Stimulated activated CD8-positive, alpha-beta memory T cell treated with anti-CD3 and anti-CD28 coated beads, Interleukin-4, amount 100 ng/mL, for 48 hours (primary cell): ENCODE measurements around the gene ANP32B.
"Not testable (repeated sequence)": the region's sequence is repeated elsewhere in the genome, so short reads cannot be mapped to it uniquely, and the experiment has no call there.

Experiments
- DNase-seq: peaks from one replicate; pipeline ENCODE4 v3.0.0-alpha.2; 2020

The ANP32B gene

DNA sequence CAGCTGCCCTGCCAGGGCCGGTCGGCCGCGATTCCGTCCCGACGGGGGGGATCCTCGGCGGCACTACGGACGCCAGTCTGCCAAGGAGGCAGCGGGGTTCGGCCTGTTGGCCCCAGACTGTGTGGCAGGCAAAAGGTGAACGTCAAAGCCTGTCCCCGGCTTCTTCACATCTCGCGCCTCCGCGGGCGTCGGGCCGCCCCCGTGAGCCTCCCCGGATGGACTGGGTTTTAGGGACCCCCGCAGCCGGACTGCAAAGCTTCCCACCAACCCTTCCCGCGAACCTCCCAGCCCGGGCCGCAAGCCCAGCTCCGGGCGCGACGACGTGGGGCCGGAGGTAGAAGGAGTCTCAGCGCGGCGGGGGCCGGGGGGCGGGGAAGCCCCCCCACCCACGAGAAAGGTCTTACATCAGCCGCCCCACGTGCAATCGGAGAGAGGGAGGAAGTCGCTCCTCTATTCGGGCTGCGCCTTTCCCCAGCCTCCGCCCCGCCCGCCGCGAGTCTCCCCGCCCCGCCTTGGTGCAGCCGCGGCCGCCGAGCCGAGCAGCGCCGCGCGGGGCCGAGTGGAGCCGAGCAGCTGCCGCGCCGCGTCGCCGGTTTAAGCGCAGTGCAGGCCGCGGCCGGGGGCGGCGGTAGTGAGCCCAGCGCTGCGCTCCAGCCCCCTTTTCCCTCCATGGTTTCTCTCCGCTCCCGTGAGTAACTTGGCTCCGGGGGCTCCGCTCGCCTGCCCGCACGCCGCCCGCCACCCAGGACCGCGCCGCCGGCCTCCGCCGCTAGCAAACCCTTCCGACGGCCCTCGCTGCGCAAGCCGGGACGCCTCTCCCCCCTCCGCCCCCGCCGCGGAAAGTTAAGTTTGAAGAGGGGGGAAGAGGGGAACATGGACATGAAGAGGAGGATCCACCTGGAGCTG lies at the start of gene ANP32B:
Gene ANP32B (plus strand): TSS at position 659 of the 906 bp plus-strand sequence. CDS start 215 bp downstream, at position 874.
- peak; percentile 95 for DNase-seq

DNA sequence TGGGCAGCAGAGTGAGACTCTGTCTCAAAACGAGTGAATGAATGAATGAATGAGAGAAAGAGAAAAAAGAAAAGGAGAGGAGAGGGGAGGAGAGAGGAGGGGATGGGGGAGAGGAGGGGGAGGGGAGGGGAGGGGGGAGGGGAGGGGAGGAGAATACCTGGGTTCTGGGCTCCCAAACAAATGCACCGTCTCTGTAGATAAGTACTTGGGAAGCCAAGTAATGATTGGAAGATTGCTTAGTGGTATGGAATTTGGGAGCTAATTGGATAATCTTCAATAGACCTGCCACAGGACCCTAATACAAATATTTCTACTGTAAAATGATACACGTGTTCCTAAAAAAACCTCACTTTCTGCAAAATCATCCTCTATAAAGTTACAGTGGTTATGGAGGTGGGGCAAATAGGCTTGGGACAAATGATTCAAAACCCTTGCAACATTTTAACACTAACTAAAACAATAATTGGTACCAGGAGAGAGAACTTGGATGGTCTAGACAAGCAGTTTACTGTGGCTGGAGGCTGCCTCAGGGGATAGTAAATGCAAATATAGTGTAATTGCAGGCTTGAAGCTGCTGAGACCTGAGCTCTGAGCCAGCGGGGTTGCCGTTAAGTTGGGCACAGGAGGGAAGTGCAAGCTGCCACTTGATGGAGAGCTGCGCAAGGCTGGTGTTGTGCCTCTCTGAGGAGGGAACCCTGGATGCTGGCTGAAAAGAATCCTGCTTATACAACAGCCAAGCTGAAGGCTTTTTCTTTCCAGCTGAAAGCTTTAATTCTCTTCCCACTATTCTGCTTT lies 48.6 kb upstream of the ANP32B start:
- no peak for DNase-seq

DNA sequence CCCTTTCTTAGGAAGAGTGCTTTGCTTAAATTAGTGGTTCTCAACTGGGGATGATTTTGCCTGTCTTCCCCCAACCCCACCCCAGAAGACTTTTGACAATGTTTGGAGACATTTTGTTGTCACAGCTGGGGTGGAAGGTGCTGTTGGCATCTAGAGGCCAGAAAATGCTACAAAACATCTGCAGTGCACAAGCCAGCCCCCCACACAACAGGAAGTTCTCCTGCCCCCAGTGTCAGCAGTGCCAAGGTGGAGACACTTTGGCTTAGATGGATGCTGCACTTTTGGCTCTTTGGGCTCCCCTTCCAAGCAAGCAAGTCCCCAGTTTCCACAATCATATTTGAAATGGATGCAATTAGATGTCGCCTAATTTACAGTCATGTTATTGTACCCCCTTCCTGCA lies 47.9 kb upstream of the ANP32B start:
- no peak for DNase-seq

DNA sequence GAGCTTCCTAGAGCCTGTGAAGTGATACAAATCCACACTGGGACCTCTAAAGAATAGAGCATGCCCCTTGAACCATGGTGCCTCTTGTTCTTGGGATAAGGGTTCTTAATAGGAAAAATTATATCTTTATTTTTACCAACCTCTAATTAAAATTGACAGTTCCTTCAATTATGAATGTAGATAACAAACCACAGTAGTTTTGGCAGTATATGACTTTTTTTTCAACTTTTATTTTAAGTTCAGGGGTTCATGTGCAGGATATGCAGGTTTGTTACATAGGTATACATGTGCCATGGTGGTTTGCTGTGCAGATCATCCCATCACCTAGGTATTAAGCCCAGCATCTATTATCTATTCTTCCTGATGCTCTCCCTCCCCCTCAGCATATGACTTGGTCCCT lies 46.1 kb upstream of the ANP32B start:
- DNase-seq: no peak

DNA sequence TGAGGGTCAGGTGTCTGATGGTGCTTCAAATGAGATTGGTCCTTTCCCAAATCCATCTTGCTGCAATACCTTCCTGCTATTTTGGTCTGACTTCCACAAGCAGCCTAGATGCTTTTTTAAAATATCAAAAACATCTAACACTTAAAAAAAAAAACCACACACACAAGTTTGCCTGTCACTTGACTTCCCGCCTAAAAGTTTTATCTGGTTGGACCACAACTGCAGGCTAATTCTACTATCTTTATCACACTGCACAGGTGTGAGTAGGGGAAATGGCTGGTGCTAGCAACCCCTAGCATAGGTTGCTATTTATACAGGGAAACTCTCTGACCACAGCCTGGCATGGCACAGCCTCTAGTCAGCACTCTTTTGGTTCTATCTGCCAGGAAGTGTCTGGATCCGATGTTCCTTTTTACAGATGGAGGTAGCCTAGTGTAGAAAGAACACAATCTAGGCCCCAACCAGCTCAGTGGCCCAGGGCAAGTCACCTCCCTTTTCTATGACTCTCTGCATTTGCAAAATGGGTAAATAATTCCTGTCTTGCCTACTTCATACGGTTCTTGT lies 45.0 kb upstream of the ANP32B start, which contains the start of gene HEMGN:
Gene HEMGN (minus strand): TSS at position 92 of the 564 bp plus-strand sequence. CDS start 36 bp downstream, at position 56.
- DNase-seq: peak; percentile 41

DNA sequence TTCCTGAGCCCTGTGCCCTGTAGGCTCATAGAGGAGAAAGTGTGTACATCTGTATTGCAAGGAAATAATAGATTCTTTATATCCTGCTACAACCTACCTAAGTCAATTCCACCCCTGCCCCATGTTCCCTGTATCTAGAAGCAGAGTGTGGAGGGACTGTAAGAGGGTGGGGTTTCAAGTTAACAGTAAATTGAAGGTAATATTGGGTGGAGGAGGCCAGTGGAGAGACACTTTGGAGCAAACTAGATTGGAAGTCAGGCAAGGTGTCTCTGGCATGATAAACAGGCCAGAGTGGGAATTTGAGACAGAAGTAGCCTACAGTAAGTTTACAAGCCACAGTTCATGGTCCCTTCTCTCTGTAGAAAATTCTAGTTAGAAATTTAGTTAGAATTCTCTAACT lies 42.9 kb upstream of the ANP32B start:
- DNase-seq: no peak

DNA sequence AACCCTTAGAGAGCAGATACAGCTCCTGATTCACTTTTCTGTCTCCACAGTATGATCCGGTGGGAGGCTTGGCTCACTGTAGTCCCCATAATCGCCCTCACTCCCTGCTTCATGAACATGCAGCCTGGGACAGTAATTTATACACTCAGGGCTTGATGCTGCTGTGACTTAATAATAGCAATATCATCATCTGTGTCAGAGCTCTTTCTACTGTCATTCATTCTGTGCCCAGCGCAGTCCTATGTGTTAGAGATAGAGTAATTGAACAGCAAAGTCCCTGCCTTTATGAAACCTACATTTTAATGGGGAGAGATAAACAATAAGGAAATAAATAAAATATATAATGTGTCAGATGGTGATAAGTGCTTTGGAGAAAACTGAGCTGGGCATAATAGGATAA lies 42.4 kb upstream of the ANP32B start:
- no peak for DNase-seq

DNA sequence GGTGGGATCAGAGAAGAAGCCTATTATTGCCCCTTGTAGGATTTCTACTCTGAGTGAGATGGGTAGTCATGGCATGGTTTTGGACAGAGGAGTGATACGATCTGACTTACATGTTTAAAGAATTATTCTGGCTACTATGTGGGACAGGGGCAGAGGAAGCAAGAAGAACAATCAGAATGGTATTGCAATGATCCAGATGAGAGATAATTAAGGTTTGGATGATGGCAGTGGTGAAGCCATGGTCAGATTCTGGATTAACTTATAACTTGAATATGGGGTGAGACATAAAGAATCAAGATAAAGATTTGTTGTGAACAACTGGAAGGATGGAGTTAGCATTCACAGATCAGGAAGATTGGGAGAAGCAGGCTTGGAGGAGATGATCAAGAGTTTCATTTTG lies 41.8 kb upstream of the ANP32B start:
- DNase-seq: no peak

DNA sequence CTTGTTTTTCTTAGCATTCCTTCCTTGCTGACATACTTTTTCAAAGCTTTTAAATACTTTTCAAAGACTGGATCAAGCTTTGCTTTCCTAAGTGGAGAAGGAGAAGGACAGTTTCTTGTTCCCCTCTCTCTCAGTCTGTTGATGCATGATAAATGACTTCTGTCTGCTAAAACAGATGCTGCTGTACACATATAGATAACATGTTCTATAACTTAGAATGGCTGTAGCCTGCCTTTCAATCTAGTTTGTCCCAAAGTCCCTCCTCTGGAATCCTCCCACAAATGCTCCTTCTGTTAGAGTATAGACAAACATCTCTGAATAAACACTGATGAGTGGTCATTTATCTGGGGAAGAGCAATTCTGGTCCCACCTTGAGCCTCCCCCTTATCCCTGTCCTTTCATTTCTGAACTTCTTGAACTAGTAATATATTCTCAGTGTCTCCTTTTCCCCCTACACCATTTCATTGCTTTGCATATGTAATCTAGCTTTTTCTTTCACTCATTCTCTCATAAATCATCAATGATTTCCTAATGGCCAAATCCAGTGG lies 39.8 kb upstream of the ANP32B start:
- no peak for DNase-seq

DNA sequence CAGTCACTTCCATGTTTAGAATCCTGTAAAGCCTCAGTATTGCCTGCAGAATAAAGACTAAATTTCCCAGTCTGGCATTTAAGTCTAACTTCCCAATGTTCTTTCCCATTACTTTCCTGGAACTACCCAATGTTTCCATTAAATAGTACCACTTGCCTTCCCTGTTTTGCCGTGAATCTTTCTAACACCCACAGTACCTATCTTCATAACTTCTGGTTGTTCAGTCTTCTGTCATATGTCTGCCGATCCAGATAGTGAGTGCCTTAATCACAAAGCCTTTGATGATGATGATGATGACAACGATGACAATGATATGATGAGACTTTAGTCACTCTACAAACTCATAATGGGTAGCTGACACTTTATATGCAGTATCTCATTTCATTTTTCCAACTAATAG lies 38.5 kb upstream of the ANP32B start:
- no peak for DNase-seq

DNA sequence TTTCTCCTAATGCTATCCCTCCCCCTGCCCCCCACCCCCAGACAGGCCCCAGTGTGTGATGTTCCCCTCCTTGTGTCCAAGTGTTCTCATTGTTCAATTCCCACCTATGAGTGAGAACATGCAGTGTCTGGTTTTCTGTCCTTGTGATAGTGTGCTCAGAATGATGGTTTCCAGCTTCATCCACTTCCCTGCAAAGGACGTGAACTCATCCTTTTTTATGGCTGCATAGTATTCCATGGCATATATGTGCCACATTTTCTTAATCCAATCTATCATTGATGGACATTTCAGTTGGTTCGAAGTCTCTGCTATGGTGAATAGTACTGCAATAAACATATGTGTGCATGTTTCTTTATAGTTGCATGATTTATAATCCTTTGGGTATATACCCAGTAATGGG lies 37.7 kb upstream of the ANP32B start:
- DNase-seq: not testable (repeated sequence)

DNA sequence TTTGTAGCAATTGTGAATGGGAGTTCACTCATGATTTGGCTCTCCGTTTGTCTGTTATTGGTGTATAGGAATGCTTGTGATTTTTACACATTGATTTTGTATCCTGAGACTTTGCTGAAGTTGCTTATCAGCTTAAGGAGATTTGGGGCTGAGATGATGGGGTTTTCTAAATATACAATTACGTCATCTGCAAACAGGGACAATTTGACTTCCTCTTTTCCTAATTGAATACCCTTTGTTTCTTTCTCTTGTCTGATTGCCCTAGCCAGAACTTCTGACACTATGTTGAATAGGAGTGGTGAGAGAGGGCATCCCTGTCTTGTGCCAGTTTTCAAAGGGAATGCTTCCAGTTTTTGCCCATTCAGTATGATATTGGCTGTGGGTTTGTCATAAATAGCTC lies 36.0 kb upstream of the ANP32B start:
- not testable (repeated sequence) for DNase-seq

DNA sequence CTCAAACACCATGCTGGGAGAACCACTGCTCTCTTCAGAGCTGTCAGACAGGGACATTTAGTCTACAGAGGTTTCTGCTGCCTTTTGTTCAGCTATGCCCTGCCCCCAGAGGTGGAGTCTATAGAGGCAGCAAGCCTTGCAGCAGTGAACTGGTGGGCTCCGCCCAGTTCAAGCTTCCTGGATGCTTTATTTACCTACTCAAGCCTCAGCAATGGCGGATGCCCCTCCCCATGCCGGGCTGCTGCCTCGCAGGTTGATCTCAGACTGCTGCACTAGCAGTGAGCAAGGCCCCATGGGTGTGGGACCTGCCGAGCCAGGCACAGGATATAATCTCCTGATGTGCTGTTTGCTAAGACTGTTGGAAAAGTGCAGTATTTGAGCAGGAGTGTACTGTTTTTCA lies 32.3 kb upstream of the ANP32B start:
- not testable (repeated sequence) for DNase-seq

DNA sequence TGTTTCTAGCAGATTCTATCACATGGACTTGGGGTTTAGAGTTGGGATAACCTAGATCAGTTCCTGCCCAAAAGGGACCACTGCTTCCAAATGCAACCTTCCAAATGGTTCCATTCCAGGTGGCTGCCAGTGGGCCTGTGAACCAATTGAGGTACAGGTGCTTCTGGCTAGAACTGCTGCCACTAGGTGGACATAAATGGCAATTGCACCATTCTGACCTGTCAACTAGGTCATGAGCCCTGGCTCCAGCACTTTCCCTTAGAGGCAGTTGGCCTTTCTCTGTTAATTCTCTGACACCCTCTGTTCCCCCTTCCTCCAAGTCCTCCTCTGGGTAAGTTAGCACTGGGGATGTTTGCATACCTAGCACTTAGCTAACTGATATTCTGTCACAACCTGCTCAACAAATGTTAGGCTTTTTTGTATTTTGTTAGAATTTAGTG lies 28.6 kb upstream of the ANP32B start:
- DNase-seq: peak; percentile 53

DNA sequence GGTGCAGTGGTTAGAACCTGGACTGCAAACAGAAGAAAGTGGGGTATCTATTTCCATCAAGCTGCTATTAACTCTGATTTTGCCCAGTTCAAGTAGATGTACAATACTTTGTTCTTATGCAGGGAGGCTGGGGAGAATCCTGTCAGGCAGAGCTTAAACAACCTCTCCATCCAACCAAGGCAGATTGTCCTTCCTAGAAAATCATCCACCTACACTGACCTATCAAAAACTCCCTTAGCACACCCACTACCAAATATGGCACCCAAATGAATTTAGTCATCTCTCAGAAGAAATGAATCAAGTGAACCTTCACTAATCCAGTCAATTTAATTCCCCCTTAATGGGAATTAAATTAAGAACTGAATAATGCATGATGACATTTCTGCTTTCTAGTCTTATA lies 26.8 kb upstream of the ANP32B start:
- DNase-seq: no peak

DNA sequence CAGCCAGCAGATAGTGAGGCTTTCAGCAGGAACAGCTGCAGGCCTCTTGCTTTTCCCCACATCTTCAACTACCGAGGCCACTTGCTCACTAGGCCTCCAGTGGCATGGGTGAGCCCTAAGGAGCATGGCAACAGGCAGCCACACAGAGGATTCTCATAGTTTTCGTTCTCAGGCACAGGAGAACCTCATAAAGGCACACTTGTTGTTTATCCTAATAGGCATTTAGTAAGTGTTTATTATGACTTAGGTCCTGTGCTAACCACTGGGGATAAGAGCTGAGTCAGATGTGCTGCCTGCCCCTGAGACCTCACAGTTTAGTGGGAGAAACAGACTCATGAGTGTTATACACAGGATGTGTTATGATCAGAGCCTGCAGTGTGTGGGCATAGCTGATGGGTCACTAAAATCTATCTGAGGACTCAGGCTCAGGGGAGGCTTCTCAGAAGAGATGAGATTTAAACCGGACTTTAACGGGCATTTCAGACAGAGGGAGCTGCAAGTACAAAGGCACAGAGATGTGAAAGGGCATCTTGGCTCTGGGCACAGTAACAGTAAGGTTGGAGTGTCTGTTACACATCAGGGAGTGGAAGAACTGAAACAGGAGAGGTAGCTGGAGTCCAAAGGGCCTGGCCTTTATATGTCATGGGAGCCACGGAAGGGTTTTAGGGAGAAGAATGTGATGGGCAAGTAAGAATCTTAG lies 24.2 kb upstream of the ANP32B start:
- no peak for DNase-seq

DNA sequence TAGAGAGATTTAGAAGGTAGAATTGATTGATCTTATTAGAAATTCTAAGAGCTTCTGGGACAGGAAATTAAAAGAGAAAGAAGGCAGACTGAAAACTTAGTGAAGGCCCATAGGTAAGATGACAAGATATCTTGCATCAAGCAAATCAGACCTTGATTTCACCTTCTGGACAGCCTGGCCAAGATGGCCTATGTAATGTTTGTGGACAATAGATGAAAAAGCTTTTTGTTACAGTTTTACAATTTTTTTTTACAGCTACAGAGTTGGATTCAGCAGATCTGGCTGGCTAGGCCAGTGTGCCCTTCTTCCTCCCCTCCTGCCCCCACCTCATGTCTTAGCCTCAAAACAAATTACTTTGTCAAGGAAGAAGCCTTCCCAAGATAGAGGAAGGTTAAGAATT lies 23.6 kb upstream of the ANP32B start:
- DNase-seq: no peak

DNA sequence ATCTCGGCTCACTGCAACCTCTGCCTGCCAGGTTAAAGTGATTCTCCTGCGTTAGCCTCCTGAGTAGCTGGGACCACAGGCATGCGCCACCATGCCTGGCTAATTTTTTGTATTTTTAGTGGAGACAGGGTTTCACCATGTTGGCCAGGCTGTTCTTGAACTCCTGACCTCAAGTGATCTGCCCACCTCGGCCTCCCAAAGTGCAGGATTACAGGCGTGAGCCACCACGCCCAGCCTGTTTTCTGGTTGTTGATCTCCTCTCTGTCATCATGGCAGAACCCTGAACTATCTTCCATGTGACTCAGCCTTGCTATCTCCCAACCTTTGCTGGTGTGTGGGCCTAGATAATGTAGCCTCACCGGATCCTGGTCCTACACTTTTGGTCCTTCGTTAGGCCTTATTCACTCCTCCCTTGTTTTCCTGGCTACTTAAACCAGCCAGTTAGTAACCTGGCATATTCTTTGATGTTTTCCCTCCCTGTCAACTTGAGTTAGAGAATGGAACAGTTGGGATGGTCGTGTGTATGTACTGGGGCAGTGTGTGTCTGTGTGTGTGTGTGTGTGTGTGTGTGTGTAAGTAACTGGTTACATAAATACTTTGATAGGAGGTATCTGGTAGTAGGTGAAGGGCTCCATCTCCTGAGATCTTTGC lies 22.3 kb upstream of the ANP32B start:
- not testable (repeated sequence) for DNase-seq

DNA sequence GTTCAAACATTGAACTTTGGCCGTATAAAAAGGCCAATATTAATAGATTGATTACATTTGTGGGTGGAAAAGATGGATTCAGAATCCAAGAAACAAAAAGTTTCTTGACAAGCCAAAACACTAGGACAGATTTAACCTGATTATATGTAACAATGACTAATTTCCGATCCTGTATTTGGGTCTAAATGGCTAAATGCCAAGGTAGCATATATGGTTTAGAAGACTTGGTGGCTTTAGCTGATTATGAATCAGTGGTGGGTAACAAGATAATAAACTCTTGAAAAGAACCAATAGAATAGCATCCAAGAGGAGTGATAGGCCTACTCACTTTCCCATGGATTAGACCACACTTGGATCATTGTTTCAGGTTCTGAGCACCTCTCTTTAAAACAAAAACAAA lies 21.8 kb upstream of the ANP32B start:
- DNase-seq: no peak

DNA sequence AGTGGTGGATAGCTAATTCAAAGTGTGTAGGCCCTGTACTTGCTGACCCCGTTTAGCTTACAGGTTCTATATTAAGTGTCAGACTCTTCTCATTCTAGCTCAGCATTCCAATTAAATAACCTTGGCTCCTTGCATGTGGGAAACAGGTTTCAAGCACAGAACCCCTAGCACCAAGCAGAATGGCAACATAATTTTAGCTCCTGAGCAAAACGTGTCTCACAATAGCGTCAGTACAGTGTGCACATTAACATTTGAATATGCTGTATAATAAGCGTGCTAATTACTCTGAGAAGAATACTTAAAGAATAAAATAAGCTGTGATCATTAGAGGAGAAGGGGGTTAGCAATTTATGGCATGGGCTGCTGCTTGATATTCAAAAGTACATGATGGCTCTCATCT lies 21.0 kb upstream of the ANP32B start:
- no peak for DNase-seq

DNA sequence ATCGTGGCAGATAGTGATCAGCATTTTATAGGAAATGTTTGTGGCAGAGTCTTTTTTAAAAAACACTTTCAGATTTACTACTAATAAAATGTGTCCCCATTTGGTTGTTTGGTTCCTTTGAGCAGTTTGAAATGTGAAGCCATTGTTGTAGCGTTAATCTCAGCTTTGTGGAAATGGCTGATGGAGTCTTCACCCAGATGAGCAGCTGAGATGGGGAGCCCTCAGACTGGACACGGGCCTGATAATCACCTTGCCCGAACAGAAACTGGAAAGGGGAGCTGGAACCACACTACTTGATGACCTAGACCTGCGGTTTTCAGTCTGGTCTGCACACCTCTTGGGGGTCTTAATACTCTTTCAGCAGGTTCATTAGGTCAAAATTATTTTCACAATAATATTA lies 20.6 kb upstream of the ANP32B start:
- DNase-seq: no peak

DNA sequence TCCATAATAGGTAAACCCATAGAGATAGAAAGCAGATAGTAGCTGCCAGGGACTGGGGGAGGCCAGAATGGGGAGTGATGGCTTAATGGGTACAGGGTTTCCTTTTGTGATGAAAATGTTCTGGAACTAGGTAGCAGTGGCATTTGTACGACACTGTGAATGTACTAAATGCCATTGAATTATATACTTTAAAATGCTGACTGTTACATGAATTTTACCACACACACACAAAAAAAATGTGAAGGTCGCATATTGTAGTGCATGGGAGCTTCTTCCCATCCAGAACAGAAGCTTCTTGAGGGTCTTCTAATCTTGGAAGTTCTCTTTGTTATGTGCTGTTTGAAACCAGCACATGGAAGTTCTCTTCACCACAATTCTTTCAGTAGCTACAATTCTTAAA lies 19.9 kb upstream of the ANP32B start:
- DNase-seq: no peak
